ENCODE results near the gene GHRL. TPM values are rescaled to one million over a fixed set of nuclear protein-coding genes. Genes with fewer than 3 reads are reported as not detected.

Gene GHRL
- total and polyA plus RNA-seq, 2 of the 4 experiments (the other 2 are of a cell fraction), result 0.27 TPM; not detected in 1

- intact Hi-C loops (cut with micrococcal nuclease), result no loop called here
- ATAC-seq (ENCODE audit: low read depth) (no peak; the same call in 1 of the 2 replicates), DNase-seq (no peak)
- H3K56ac ChIP-seq (ENCODE audit: extremely low read depth, insufficient read depth, low read length), result no peak overlapping the region
- H2BK5ac ChIP-seq (ENCODE audit: low read depth, low read length, poor library complexity, severe bottlenecking), result no peak overlapping the region
- H2AK9ac ChIP-seq (replicated peaks; ENCODE audit: low read depth, low read length, poor library complexity), result no peak overlapping the region
- no peak overlapping the region for H3K23ac ChIP-seq (ENCODE audit: low read depth, low read length)
- CTCF ChIA-PET, result no interaction called here
- H3K27me3 ChIP-seq (ENCODE audit: control insufficient read depth, insufficient read depth, low read length), result no peaks in the 10 kb centered on the region
- H3K18ac ChIP-seq (ENCODE audit: low read depth, low read length), result no peak overlapping the region
- H3K14ac ChIP-seq (replicated peaks; ENCODE audit: low read depth, low read length), result no peak overlapping the region
- H3K79me1 ChIP-seq (ENCODE audit: low read depth in 1 of 2, low read length in 2 of 2), result peaks cover 17 to 20% of the 10 kb centered on the region in 2 experiments
- H2BK20ac ChIP-seq (ENCODE audit: low read depth, low read length), result no peak overlapping the region
- no TSS peak for BruUV-seq (replicated peaks)
- H4K5ac ChIP-seq (ENCODE audit: low read depth, low read length), result no peak overlapping the region
- peaks cover 29% of the 10 kb centered on the region for H4K20me1 ChIP-seq (ENCODE audit: insufficient read depth, low read length)
- no peak overlapping the region for H3K4me2 ChIP-seq (ENCODE audit: low read depth, low read length)
- H2BK120ac ChIP-seq (ENCODE audit: low read depth, low read length), result no peak overlapping the region
- no peak overlapping the region for H3K4ac ChIP-seq (ENCODE audit: low read depth, low read length)
- WGBS, 2 experiments (ENCODE audit: extremely low coverage in 2 of 2, insufficient read length in 1 of 2), result 94% methylated on average over 4 of the region's 9 CpGs; no CpG with 5 or more reads in 1 of the 2 experiments
- TF ChIP-seq SMC3 (IDR thresholded peaks at IDR 0.05; ENCODE audit: low read depth, low read length), result no peak
- no peak for TF ChIP-seq MAFK (IDR thresholded peaks at IDR 0.05; ENCODE audit: low read depth, low read length)
- TF ChIP-seq BHLHE40 (IDR thresholded peaks at IDR 0.05; ENCODE audit: low read depth, low read length), result no peak
- TF ChIP-seq POLR2A (IDR thresholded peaks at IDR 0.05; ENCODE audit: low read depth, low read length), result no peak
- no peak for TF ChIP-seq RAD21 (IDR thresholded peaks at IDR 0.05; ENCODE audit: low read length)
- TF ChIP-seq NFE2L2 (IDR thresholded peaks at IDR 0.05; ENCODE audit: low read depth, low read length), result no peak
- no peak for TF ChIP-seq RFX5 (IDR thresholded peaks at IDR 0.05; ENCODE audit: low read depth, low read length)
- no peak for TF ChIP-seq CHD1 (IDR thresholded peaks at IDR 0.05; ENCODE audit: low read depth, low read length)
- no peak for TF ChIP-seq ELK1 (IDR thresholded peaks at IDR 0.05; ENCODE audit: borderline replicate concordance, low read depth, low read length)
- TF ChIP-seq MXI1 (IDR thresholded peaks at IDR 0.05; ENCODE audit: borderline replicate concordance, low read depth, low read length), result no peak
- H2AK5ac ChIP-seq (ENCODE audit: low read depth, low read length), result no peak overlapping the region
- no peaks in the 10 kb centered on the region for H3K4me1 ChIP-seq (ENCODE audit: control insufficient read depth, insufficient read depth, low read length)
- in situ Hi-C loops (cut with MboI; ENCODE audit: low sequenced_read_pairs), result no loop called here
- dilution Hi-C loops (cut with HindIII; ENCODE audit: low sequenced_read_pairs, unreplicated experiment), result no loop called here
- H4K91ac ChIP-seq (ENCODE audit: insufficient read depth, low read depth, low read length), result no peak overlapping the region
- H3K36me3 ChIP-seq (ENCODE audit: control insufficient read depth, insufficient read depth, low read length), result peaks cover 59% of the 10 kb centered on the region
- H3K9me1 ChIP-seq (ENCODE audit: insufficient read depth, low read length), result peaks cover 3% of the 10 kb centered on the region; the same call in 1 of the 2 replicates
- no peak overlapping the region for H2AFZ ChIP-seq (replicated peaks; ENCODE audit: low read length, poor library complexity)
- no peaks in the 10 kb centered on the region for H3K9me3 ChIP-seq (ENCODE audit: control insufficient read depth, insufficient read depth, low read length)
- no peak overlapping the region for H4K8ac ChIP-seq (ENCODE audit: low read depth in 2 of 2, low read length in 2 of 2)
- no peak overlapping the region for H3K4me3 ChIP-seq (ENCODE audit: insufficient read depth, low read depth, low read length)
- H3K9ac ChIP-seq (ENCODE audit: low read depth, low read length), result no peak overlapping the region
- H2BK15ac ChIP-seq (ENCODE audit: low read depth, low read length), result no peak overlapping the region
- POLR2A ChIA-PET (ENCODE audit: unreplicated experiment), result no interaction called here
- no peak overlapping the region for H3K27ac ChIP-seq (ENCODE audit: insufficient read depth, low read length)
Observed at GRCh38 chr3:10300087-10300486, 7.3 kb upstream of the GHRL start.

Data from IMR-90 (cell line).